ENCODE measurements around the gene ARSB. TPM values are rescaled to one million over a fixed set of nuclear protein-coding genes. Genes with fewer than 3 reads are reported as not detected.

ARSB gene
- total RNA-seq, 4 donors from 2014 or later: 10.0 to 17.4 (median 13.9) TPM

GRCh38 chr5:78922879-78923621 lies 62.1 kb downstream of the ARSB start:
- TF ChIP-seq CTCF (IDR thresholded peaks at IDR 0.05): no peak
- TF ChIP-seq POLR2A (IDR thresholded peaks at IDR 0.05): no peak
- 95 to 96% methylated on average over 8 of the region's 8 CpGs for WGBS, 2 donors

DNA sequence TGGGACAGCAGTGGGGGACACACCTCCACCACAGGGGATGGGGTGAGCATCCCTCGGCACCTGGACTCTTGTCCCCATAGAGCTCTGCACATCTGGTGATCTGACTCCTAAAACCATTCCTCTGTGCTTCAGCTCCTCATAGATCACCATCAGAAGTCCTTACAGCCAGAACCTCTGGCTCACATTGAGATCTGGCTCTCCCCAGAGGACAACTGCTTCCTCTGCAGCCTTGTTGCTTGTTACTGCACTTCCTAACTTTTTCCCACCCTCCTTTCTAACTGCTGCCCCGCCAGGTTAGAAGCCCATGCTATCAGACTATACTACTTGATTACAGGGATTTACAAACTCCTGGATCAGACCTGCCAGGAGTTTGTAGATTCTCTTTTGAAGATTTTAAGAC lies 64.5 kb downstream of the ARSB start:
- intact Hi-C loops (cut with DNase I): no loop called here
- Histone ChIP-seq H3K36me3 (no peaks in the 10 kb centered on the region), H3K27me3 (no peaks in the 10 kb centered on the region), H3K27ac (no peak overlapping the region), H3K9me3 (no peaks in the 10 kb centered on the region), H3K4me3 (replicated peaks in 1 of 3) (no peak overlapping the region), H3K4me1 (no peaks in the 10 kb centered on the region)
- 86 to 90% methylated on average over 2 of the region's 2 CpGs for WGBS, 2 donors
- TF ChIP-seq POLR2A (IDR thresholded peaks at IDR 0.05) (no peak), CTCF (IDR thresholded peaks at IDR 0.05) (peak in 2 of 6 experiments; percentile 24 to 25)
- peak in 1 of 2 donors; percentile 9 for DNase-seq

More at GRCh38 chr5:78922879-78923621, 62.1 kb downstream of the ARSB start:
- H3K27me3 ChIP-seq: no peaks in the 10 kb centered on the region
- no peak overlapping the region for H3K4me3 ChIP-seq (replicated peaks in 1 of 3)
- no peak overlapping the region for H3K27ac ChIP-seq
- intact Hi-C loops (cut with DNase I): no loop called here
- no peaks in the 10 kb centered on the region for H3K9me3 ChIP-seq
- H3K36me3 ChIP-seq: no peaks in the 10 kb centered on the region
- no peak for DNase-seq
- no peaks in the 10 kb centered on the region for H3K4me1 ChIP-seq

GRCh38 chr5:78919796-78920195 lies 65.3 kb downstream of the ARSB start:
- no peak for TF ChIP-seq POLR2A (IDR thresholded peaks at IDR 0.05)
- no peak for TF ChIP-seq CTCF (IDR thresholded peaks at IDR 0.05)
- H3K27me3 ChIP-seq: no peaks in the 10 kb centered on the region
- WGBS, 2 donors: 97 to 100% methylated on average over 1 of the region's 1 CpG
- H3K4me1 ChIP-seq: no peaks in the 10 kb centered on the region
- no peak overlapping the region for H3K27ac ChIP-seq
- no peak for DNase-seq
- H3K4me3 ChIP-seq (replicated peaks in 1 of 3): no peak overlapping the region
- no peaks in the 10 kb centered on the region for H3K9me3 ChIP-seq
- intact Hi-C loops (cut with DNase I): no loop called here
- no peaks in the 10 kb centered on the region for H3K36me3 ChIP-seq

DNA sequence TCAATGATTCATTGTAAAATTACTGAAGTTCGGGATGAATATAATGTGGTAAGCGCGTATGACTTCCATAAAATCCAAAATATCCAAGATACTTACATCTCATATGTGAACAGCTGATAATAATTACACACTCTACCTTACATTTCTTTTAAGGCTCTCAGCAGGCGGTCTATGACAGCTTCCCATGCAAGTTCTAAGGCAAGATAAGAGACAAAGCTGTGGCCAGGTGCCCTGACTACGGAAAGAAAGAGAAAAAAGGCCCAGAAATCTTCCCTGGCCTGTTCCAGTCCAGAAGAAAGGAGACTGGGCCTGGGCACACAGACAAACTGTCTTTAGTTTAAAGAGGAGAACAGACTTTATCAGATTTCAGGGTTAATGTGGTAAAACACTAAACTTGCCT lies 69.1 kb downstream of the ARSB start:
- no peaks in the 10 kb centered on the region for H3K9me3 ChIP-seq
- H3K27ac ChIP-seq: no peak overlapping the region
- no peak for TF ChIP-seq CTCF (IDR thresholded peaks at IDR 0.05)
- no peak for TF ChIP-seq POLR2A (IDR thresholded peaks at IDR 0.05)
- H3K27me3 ChIP-seq: no peaks in the 10 kb centered on the region
- WGBS, 2 donors: 75 to 79% methylated on average over 5 of the region's 5 CpGs
- intact Hi-C loops (cut with DNase I): no loop called here
- DNase-seq: no peak
- H3K36me3 ChIP-seq: no peaks in the 10 kb centered on the region
- H3K4me1 ChIP-seq: no peaks in the 10 kb centered on the region
- no peak overlapping the region for H3K4me3 ChIP-seq (replicated peaks in 1 of 3)

- Histone ChIP-seq H3K36me3 (no peaks in the 10 kb centered on the region), H3K27ac (no peak overlapping the region), H3K27me3 (no peaks in the 10 kb centered on the region), H3K4me1 (no peaks in the 10 kb centered on the region), H3K9me3 (no peaks in the 10 kb centered on the region), H3K4me3 (replicated peaks in 1 of 3) (no peak overlapping the region)
- TF ChIP-seq CTCF (IDR thresholded peaks at IDR 0.05) (no peak), POLR2A (IDR thresholded peaks at IDR 0.05) (no peak)
- no peak for DNase-seq
- WGBS, 2 donors: 90 to 92% methylated on average over 3 of the region's 3 CpGs
- intact Hi-C loops (cut with DNase I): no loop called here
These were observed 69.9 kb downstream of the ARSB start for GRCh38 chr5:78915170-78915569.
